WTC11 (cell line): ENCODE results near the gene NCBP3. TPM values are rescaled to one million over a fixed set of nuclear protein-coding genes. Genes with fewer than 3 reads are reported as not detected.
A peak's percentile ranks its signal among the peaks of the same experiment; 100 is the strongest.

ENCODE experiments used
- ATAC-seq: fragments of 200-7000 bp; cut with Tn5 transposase; 2 replicates; pipeline ENCODE4 v1.10.0; 2021; ENCODE audit warnings: mild to moderate bottlenecking, moderate library complexity
- CTCF ChIA-PET: fragments of 300-600 bp; sonication (Branson Sonifier 250); formaldehyde crosslinking; loops from one replicate; lab custom pipeline; 2021; ENCODE audit warnings: antibody characterized with exemption; lab: Charles Lee
- POLR2A ChIA-PET: fragments of 350-600 bp; sonication (Branson Sonifier 250); formaldehyde crosslinking; loops from one replicate; lab custom pipeline; 2021; ENCODE audit warnings: antibody characterized with exemption; lab: Charles Lee
- DNase-seq: peaks from one replicate; pipeline ENCODE4 v3.0.0; 2021; ENCODE audit warnings: low spot score
- H3K27ac Mint-ChIP-seq: 2 replicates; pipeline ENCODE4 v1.8.0; 2021; ENCODE audit warnings: mixed read lengths
- H3K27me3 Mint-ChIP-seq: 2 replicates; pipeline ENCODE4 v1.8.0; 2021; ENCODE audit warnings: low read depth, mild to moderate bottlenecking, moderate library complexity, mixed read lengths
- H3K36me3 Mint-ChIP-seq: 2 replicates; pipeline ENCODE4 v1.8.0; 2021; ENCODE audit warnings: mixed read lengths
- H3K4me1 Mint-ChIP-seq: 2 replicates; pipeline ENCODE4 v1.8.0; 2022; ENCODE audit warnings: mixed read lengths
- H3K4me3 Mint-ChIP-seq: 2 replicates; pipeline ENCODE4 v1.8.0; 2021; ENCODE audit warnings: mild to moderate bottlenecking, moderate library complexity, mixed read lengths
- H3K9me3 Mint-ChIP-seq: 2 replicates; pipeline ENCODE4 v1.8.0; 2021; ENCODE audit warnings: mixed read lengths
- SP1 ChIP-seq: sonication (generic); formaldehyde crosslinking; conservative IDR thresholded peaks from 2 replicates; pipeline ENCODE4 v1.8.1; 2022; ENCODE audit warnings: missing genetic modification reagents
- total RNA-seq: library from RNA; stranded (reverse); gene quantifications from 3 replicates; pipeline ENCODE4 v1.2.3, GENCODE V29; 2021
- TF ChIP-seq, protein P1 (sequence below): fragments of 250-450 bp; sonication (Bioruptor Pico); IDR thresholded peaks from 2 replicates; pipeline ENCODE4 v1.8.0; 2021; ENCODE audit warnings: mild to moderate bottlenecking
- TF ChIP-seq, protein P2 (sequence below): sonication (generic); formaldehyde crosslinking; IDR thresholded peaks from 2 replicates; pipeline ENCODE4 v1.8.1; 2022; ENCODE audit warnings: missing genetic modification reagents, borderline replicate concordance
- TF ChIP-seq, protein P3 (sequence below): fragments of 250-450 bp; sonication (Bioruptor Pico); IDR thresholded peaks from 2 replicates; pipeline ENCODE4 v1.9.0; 2021; ENCODE audit warnings: mild to moderate bottlenecking
- TF ChIP-seq, protein P4 (sequence below): sonication (generic); formaldehyde crosslinking; IDR thresholded peaks from 2 replicates; pipeline ENCODE4 v1.8.0; 2023; ENCODE audit warnings: mild to moderate bottlenecking, missing genetic modification reagents

Gene NCBP3
- total RNA-seq, 1 experiment from 2014 or later = 48.7 TPM

DNA sequence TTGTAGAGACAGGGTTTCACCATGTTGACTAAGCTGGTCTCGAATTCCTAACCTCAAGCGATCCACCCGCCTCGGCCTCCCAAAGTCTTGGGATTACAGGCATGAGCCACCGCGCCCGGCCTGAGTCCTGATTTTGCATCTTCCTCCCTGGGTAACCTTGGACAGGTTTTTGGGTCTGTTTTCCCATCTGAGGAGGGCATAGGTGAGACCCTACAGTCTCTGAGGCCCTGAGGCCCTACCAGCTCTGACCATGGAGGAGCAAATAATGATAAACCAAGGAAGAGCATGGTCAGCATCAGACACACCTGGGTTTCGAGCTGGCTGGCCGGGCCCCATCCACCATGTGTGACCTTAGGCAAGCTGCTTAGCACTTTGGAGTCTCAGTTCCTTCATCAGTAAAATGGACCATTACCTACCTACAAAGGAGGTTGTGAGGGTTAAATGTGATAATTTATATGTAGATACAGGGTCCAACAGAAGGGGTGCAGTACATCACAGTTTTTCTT, 1.2 kb upstream of the NCBP3 start:
- H3K27ac Mint-ChIP-seq = no peak overlapping the region
- POLR2A ChIA-PET = interaction anchor here (1.8 kb wide), 1 partner anchor 10 kb away, joined by 6 read pairs; no protein-coding TSS in a partner anchor

DNA sequence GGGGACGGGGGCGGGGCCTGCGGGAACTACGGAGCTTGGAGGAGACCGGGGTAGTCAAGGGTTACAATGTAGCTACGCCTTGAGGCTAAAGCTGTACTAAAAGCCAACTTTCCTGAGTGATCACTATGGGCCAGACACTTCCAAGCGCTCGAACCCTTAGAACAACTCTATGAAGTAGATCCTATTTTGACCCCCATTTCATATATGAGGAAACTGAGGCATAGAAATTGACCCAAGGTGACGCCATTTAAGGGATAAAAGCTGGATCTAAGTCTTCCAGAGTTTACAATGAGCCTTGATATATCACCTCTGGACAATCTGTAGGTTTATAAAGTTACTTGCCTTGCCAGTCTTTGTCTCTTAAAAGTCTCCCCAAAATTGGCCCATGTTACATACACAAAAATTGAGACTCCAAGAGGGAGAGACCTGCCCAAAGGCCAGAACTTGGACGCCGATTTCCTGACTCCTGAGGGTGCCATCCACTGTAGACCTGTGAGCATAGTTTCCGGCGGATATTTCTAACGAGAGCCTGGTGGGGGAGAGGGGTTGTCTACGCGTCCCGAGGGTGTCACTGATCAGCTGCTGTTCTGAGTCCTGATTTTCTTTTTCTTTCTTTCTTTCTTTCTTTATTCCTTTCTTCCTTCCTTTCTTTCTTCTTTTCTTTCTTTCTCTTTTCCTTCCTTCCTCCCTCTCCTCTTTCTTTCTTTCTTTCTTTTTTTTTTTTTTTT, 555 bp upstream of the NCBP3 start:
- Mint-ChIP-seq H3K9me3 (no peaks in the 10 kb centered on the region), H3K27me3 (no peaks in the 10 kb centered on the region; the same call in 1 of the 2 replicates)
- POLR2A ChIA-PET = interaction anchor here (0.7 to 1.8 kb wide), 10 partner anchors 9 to 118 kb away, joined by 3 to 8 read pairs (median 4); partner anchors contain the start of gene CAMKK1

More for the DNA sequence above, 1.2 kb upstream of the NCBP3 start:
- TF ChIP-seq, protein P1, sequence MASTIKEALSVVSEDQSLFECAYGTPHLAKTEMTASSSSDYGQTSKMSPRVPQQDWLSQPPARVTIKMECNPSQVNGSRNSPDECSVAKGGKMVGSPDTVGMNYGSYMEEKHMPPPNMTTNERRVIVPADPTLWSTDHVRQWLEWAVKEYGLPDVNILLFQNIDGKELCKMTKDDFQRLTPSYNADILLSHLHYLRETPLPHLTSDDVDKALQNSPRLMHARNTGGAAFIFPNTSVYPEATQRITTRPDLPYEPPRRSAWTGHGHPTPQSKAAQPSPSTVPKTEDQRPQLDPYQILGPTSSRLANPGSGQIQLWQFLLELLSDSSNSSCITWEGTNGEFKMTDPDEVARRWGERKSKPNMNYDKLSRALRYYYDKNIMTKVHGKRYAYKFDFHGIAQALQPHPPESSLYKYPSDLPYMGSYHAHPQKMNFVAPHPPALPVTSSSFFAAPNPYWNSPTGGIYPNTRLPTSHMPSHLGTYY (CRISPR knock-in tag) = no peak
- TF ChIP-seq, protein P2, sequence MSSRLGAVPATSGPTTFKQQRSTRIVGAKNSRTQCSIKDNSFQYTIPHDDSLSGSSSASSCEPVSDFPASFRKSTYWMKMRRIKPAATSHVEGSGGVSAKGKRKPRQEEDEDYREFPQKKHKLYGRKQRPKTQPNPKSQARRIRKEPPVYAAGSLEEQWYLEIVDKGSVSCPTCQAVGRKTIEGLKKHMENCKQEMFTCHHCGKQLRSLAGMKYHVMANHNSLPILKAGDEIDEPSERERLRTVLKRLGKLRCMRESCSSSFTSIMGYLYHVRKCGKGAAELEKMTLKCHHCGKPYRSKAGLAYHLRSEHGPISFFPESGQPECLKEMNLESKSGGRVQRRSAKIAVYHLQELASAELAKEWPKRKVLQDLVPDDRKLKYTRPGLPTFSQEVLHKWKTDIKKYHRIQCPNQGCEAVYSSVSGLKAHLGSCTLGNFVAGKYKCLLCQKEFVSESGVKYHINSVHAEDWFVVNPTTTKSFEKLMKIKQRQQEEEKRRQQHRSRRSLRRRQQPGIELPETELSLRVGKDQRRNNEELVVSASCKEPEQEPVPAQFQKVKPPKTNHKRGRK = 0 out of 2 replicates have a peak, but pooled peaks have one; percentile 3
- TF ChIP-seq, protein P3, sequence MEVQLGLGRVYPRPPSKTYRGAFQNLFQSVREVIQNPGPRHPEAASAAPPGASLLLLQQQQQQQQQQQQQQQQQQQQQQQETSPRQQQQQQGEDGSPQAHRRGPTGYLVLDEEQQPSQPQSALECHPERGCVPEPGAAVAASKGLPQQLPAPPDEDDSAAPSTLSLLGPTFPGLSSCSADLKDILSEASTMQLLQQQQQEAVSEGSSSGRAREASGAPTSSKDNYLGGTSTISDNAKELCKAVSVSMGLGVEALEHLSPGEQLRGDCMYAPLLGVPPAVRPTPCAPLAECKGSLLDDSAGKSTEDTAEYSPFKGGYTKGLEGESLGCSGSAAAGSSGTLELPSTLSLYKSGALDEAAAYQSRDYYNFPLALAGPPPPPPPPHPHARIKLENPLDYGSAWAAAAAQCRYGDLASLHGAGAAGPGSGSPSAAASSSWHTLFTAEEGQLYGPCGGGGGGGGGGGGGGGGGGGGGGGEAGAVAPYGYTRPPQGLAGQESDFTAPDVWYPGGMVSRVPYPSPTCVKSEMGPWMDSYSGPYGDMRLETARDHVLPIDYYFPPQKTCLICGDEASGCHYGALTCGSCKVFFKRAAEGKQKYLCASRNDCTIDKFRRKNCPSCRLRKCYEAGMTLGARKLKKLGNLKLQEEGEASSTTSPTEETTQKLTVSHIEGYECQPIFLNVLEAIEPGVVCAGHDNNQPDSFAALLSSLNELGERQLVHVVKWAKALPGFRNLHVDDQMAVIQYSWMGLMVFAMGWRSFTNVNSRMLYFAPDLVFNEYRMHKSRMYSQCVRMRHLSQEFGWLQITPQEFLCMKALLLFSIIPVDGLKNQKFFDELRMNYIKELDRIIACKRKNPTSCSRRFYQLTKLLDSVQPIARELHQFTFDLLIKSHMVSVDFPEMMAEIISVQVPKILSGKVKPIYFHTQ (CRISPR knock-in tag) = no peak
- TF ChIP-seq SP1 (CRISPR knock-in tag) = no peak
- Mint-ChIP-seq H3K9me3 (no peaks in the 10 kb centered on the region), H3K36me3 (peaks cover 7% of the 10 kb centered on the region), H3K4me1 (peaks cover 18% of the 10 kb centered on the region), H3K4me3 (peak overlapping the region; percentile 93), H3K27me3 (no peaks in the 10 kb centered on the region; the same call in 1 of the 2 replicates)
- ATAC-seq (no peak), DNase-seq (no peak)
- CTCF ChIA-PET = interaction anchor here (0.8 to 5.5 kb wide), 17 partner anchors 10 to 211 kb away, joined by 3 to 73 read pairs (median 9); partner anchors contain the start of genes ATP2A3, CAMKK1, CTNS and HASPIN

More for the DNA sequence above, 555 bp upstream of the NCBP3 start:
- DNase-seq (no peak), ATAC-seq (no peak)
- peak overlapping the region; percentile 46; the same call in 1 of the 2 replicates for H3K27ac Mint-ChIP-seq
- peak overlapping the region; percentile 93 for H3K4me3 Mint-ChIP-seq
- CTCF ChIA-PET = interaction anchor here (0.6 to 5.5 kb wide), 57 partner anchors 10 to 992 kb away, joined by 3 to 73 read pairs (median 4); partner anchors contain the start of genes ATP2A3, CAMKK1, CTNS and CYB5D2
- peaks cover 8% of the 10 kb centered on the region for H3K36me3 Mint-ChIP-seq
- TF ChIP-seq, protein P2 = peak; percentile 68; the same call in 1 of the 2 replicates
- TF ChIP-seq, protein P4, sequence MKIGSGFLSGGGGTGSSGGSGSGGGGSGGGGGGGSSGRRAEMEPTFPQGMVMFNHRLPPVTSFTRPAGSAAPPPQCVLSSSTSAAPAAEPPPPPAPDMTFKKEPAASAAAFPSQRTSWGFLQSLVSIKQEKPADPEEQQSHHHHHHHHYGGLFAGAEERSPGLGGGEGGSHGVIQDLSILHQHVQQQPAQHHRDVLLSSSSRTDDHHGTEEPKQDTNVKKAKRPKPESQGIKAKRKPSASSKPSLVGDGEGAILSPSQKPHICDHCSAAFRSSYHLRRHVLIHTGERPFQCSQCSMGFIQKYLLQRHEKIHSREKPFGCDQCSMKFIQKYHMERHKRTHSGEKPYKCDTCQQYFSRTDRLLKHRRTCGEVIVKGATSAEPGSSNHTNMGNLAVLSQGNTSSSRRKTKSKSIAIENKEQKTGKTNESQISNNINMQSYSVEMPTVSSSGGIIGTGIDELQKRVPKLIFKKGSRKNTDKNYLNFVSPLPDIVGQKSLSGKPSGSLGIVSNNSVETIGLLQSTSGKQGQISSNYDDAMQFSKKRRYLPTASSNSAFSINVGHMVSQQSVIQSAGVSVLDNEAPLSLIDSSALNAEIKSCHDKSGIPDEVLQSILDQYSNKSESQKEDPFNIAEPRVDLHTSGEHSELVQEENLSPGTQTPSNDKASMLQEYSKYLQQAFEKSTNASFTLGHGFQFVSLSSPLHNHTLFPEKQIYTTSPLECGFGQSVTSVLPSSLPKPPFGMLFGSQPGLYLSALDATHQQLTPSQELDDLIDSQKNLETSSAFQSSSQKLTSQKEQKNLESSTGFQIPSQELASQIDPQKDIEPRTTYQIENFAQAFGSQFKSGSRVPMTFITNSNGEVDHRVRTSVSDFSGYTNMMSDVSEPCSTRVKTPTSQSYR (CRISPR knock-in tag) = no peak
- peaks cover 18% of the 10 kb centered on the region for H3K4me1 Mint-ChIP-seq
